ENCODE results near the gene C9orf78.

Gene C9orf78

GRCh38 chr9:129868023-129868871 is 33.2 kb upstream of the C9orf78 start:
- FAIRE-seq, result no peak
- DNase-seq (ENCODE audit: insufficient read length, low spot score), result no peak

- FAIRE-seq (no peak), DNase-seq (ENCODE audit: insufficient read length, low spot score) (no peak)
Observed at GRCh38 chr9:129867136-129868022, 32.3 kb upstream of the C9orf78 start.

DNA sequence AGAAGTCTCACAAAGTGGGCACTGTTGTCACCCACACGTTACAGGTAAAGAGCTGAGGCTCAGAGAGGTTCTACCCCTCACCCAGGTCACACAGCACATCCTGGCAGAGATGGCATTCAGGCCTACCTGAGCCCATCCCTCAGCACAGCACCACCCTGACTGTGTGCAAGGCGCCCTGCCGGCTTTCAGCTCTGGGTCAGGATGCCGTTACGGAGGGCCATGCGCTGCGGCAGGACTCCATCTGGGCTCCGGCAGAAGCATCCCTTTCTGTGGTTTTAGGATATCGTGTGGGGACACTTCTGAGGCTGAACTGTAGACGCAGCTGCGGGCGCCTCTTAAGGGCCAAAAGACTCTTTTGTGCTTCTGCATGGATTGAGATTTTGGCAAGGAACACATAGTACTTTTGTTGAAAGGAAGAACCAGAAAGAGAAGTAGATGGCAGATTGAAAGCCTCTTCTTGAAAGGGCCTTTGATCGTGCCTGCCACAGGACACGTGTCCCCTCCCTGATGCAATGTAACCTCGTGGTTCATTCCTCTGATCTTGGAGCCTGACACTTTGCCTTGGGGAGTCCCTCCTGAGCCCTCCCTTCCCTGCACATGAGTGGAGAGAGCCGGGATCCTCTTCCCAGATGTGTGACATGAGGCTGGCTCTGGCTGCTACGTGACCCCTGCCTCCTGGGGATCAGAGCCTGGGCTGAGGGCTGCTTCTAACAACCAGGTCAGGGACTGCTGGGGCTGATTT is 31.5 kb upstream of the C9orf78 start:
- FAIRE-seq, result no peak

DNA sequence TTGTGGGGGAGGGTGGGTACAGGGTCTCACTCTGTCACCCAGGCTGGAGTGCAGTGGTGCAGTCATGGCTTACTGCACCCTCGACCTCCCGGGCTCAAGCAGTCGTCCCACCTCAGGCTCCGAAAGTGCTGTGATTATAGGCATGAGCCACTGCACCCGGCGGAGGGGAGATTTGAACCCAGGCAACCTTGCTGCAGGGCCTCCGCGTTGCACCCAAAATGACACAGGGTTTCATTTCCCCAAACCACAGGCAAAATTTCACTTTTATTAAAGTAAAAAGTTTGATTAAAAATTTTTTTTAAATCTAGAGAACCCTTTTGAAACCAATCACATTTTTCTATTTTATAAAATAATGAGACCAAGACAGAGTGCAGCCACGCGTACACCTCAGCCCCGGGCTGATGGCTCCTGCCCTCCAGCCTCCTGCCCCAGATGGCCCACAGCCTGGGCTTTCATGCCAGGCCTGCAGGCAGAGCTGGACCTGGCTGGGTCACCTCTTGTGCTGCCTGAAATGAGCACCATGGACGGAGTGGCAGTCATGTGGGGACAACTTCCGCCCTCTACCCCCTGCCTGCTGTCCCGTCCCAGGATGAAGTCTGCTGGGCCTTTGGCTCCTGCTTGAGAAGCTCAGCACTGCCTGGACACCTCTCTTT is 30.7 kb upstream of the C9orf78 start:
- no peak for FAIRE-seq

More for the DNA sequence above, 31.5 kb upstream of the C9orf78 start:
- no peak for DNase-seq (ENCODE audit: insufficient read length, low spot score)

DNA sequence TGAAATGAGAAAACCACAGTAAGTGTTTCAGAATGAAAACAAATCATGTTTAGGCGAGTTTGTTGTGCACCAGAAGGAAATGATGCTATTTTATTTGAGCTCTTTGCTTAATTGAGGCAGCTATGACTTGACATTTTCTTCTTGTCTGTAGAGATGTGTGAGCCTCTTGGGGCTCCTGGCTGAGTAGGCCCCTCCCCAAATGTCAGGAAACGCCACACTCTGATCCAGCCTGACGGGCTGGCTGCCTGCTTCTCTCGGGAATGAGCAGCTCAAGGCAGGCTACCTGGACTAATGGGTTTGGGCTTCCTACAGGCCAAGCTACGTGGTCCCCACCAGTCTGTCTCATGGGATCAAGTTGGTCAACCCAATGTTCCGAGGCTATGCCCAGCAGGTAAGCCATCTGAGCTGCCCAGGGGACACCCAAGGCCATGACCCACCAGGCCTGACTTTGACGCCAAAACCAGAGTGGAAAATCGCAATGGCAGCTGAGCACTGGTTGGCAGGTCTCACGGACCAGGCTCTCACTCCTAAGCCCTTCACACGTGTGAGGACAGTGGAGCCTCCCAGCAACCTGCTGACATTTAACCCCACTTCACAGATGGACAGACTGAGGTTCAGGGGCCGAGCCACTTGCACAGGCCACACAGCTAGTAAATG is 30.0 kb upstream of the C9orf78 start:
- DNase-seq (ENCODE audit: insufficient read length, low spot score) (no peak), FAIRE-seq (no peak)

More for the DNA sequence above, 30.7 kb upstream of the C9orf78 start:
- no peak for DNase-seq (ENCODE audit: insufficient read length, low spot score)

- DNase-seq (ENCODE audit: insufficient read length, low spot score) (peak; percentile 89), FAIRE-seq (no peak)
Observed at GRCh38 chr9:129863059-129863690, 28.1 kb upstream of the C9orf78 start.

- FAIRE-seq (no peak), DNase-seq (ENCODE audit: insufficient read length, low spot score) (no peak)
Observed at GRCh38 chr9:129861447-129861827, 26.4 kb upstream of the C9orf78 start.

- FAIRE-seq, result no peak
- no peak for DNase-seq (ENCODE audit: insufficient read length, low spot score)
Observed at GRCh38 chr9:129860653-129861446, 25.8 kb upstream of the C9orf78 start.

DNA sequence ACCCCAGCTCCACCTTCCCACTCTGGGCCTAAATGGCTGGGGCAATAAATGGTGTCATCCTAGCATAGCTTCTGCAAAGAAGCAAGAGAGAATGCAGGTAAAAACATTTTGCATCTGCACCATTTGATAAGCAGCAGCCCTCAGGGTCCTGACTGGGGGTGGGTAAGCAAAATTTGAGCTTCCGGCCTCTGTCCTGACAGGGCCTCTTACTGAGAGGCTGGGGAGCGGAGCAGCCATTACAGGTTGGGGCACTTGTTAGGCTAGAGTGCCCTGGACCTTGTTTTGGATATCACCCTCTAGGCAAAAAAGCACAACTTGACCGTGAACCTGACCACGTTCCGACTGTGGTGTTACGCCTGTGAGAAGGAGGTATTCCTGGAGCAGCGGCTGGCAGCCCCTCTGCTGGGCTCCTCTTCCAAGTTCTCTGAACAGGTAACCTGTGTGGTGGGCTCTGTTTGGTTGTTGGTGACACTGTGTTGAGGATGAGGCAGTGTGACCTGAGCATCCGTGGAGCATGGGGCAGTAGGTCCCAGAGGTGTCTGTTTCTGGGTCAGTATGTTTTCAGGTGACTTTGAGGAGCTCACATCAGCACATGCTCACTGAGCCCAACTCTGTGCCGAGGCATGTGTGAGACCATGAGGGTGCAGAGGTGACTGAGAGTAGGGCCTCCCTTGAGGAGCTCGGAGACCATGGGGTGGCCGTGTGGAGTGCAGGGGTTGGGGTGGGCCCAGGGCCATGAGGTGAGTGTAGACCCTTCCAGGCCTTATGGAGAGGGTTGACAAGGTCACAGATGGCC is 23.3 kb upstream of the C9orf78 start:
- FAIRE-seq (no peak), DNase-seq (ENCODE audit: insufficient read length, low spot score) (no peak)

DNA sequence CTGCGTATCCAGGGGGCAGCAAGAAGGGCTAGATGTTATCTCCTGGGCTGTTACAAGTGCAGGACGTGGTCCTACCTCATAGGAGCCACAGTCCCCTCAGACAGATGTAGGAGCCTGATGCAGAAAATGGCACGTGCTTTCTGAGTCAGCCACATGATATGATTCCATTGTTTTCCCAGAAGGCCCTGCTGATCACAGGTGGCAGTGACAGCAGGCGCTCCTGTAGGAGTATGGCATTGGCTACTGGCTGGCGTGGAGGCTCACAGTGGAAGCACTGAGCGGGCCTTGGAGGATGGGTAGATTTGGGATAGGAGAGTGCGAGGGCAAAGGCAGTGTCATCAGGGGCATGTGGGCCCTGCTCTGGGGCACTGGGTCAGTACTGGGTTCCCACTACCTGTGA is 22.1 kb upstream of the C9orf78 start:
- DNase-seq (ENCODE audit: insufficient read length, low spot score), result no peak
- FAIRE-seq, result no peak

DNA sequence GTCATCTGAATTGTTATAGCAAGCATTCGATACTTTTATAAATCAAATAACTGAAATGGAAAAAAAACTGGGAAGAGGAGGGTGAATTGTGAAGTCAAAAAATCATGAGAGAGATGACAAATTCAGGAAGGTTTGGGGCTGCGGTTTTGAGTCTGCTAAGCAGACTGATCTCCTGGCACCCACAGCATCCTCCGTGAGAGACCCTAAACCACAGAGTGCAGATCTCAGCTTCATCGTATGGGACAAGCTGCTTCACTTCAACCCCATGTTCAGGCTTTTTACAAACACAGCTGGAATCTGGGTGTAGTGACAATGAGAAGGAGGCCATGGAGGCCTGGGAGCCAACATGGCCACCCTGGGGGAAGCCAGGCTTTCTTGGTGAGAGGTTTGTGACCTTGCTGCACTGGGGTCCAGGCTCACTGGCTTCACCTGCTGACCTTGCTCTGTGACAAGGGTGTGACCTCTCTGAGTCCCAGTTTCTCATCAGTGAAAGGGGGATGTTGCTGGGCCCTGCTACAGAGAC is 19.6 kb upstream of the C9orf78 start:
- FAIRE-seq (no peak), DNase-seq (ENCODE audit: insufficient read length, low spot score) (no peak)

- FAIRE-seq, result no peak
- no peak for DNase-seq (ENCODE audit: insufficient read length, low spot score)
Observed at GRCh38 chr9:129853614-129854013, 18.5 kb upstream of the C9orf78 start.

- FAIRE-seq, result no peak
Observed at GRCh38 chr9:129852579-129852978, 17.5 kb upstream of the C9orf78 start.

DNA sequence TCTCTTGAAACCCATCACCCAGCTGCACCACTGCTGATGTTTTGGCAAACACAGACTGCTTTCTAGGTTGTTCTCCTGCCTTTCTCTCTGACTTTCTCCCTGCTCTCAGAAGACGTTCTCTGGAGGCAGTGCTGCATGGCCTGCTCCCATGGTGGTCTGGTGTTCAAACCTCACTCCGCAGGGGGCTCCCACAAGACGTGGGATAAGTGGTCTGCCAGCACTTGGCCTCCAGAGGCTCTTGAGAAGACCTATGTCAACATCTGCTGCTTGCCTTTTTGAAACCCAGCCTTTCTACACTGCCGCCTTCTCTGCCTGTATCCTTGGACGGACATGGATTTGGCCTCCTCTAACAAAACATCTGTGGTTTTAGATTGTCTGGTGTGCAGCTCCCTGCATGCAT is 16.7 kb upstream of the C9orf78 start:
- no peak for FAIRE-seq
- DNase-seq (ENCODE audit: insufficient read length, low spot score), result no peak

More at GRCh38 chr9:129852579-129852978, 17.5 kb upstream of the C9orf78 start:
- DNase-seq (ENCODE audit: insufficient read length, low spot score), result no peak

GRCh38 chr9:129850821-129851550 is 15.9 kb upstream of the C9orf78 start:
- no peak for FAIRE-seq
- DNase-seq (ENCODE audit: insufficient read length, low spot score), result no peak

GRCh38 chr9:129849901-129850300 is 14.8 kb upstream of the C9orf78 start:
- FAIRE-seq (no peak), DNase-seq (ENCODE audit: insufficient read length, low spot score) (no peak)
